GM21786 (cell line): ENCODE data around the gene DSC3.
"Not testable (repeated sequence)": the region's sequence is repeated elsewhere in the genome, so short reads cannot be mapped to it uniquely, and the experiment has no call there.

Experiments used
- ATAC-seq: cut with Tn5 transposase; IDR thresholded peaks from one replicate; pipeline ENCODE4 v1.9.1; 2021; ENCODE audit not compliant: unreplicated experiment

Gene DSC3

GRCh38 chr18:31041271-31042083, 1.1 kb downstream of the DSC3 start:
- ATAC-seq = no peak

DNA sequence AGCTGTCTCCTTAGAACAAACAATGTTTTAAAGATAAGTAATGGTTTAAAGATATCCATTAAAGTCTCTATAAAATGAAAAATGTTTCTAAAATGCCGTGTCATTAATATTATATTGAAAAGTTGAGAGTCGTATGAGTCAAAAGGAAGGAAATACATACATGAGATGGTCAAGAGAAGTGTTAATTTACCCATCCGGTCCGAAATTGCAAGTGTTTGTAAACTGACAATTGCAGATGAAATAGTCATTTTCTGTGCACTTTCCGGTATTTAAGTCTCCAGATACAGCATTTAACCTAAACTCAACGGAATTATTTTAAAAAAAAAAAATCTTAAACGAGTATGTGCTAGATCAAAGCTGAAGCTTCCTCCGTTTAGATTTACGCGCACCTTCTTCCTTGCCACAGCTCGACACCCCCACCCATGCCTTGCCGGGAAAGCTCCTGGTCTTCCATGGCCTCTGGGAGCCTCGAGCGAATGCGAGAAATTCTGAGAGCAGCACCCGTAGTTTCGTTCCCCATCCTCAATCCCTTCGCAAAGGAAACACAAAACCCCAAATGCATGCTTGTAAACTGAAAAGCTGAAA, 1.8 kb downstream of the DSC3 start:
- ATAC-seq = no peak

- no peak for ATAC-seq
Observed at GRCh38 chr18:31039426-31039825, 3.1 kb downstream of the DSC3 start.

DNA sequence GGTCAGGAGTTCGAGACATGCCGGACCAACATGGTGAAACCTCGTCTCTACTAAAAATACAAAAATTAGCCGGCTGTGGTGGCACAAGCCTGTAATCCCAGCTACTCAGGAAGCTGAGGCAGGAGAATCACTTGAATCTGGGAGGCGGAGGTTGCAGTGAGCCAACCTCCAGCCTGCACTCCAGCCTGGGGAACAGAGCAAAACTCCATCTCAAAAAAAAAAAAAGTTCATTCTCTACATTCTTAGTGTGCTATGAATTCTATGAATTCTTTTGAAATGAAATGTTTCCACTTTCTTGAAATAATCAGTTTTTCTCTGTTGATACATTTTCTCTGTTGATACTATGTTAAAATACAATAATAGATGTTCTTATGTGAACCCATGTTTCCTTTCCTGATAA, 4.9 kb downstream of the DSC3 start:
- ATAC-seq = not testable (repeated sequence)

- ATAC-seq = no peak
Observed at GRCh38 chr18:31034541-31034940, 8.0 kb downstream of the DSC3 start.

DNA sequence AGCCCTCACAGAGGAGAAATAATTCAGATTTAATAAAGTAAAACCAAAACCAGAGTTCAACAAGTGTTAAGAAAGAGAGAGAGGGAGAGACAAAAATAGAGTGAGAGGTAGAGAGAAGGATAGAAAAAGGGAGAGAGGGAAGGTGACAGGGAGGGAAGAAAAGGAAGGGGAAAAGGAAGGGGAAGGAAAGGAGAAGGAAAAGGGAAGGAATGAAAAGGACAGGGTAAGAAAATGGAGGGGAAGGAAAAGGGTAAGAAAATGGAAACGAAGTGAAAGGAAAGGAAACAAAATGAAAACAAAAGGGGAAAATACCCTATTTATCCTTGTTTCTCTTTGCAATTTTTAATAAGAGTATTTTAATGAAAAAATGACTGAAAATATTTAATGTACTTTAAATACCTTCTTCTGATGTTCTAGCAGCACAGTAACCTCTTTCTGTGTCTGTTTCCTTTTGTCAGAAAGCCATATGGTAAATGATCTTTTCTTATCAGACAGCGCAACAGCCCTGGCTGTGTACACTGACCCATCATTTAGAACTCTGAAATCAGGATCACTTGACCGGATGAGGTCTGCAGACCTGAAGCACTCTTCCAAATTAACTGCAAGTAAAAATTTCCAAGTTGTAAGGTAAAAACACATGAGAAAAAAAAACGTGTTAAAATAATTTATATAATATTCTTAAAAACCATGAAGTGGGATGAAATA, 11.8 kb downstream of the DSC3 start:
- ATAC-seq = no peak

GRCh38 chr18:31015715-31016434, 26.7 kb downstream of the DSC3 start:
- ATAC-seq = no peak

DNA sequence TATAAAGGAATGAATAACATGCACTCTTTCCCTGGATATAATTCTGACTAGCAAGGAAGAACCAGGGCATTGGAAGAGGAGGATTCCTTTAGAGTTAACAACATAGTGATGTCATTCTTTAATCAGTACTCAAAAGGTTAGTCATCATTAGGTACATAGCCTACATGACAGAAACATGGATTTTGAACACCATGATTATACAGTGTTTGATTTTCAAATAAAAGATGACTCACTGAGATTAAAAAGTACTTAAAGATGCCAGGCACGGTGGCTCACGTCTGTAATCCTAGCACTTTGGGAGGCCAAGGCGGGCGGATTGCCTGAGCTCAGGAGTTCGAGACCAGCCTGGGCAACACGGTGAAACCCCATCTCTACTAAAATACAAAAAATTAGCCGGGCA, 31.1 kb downstream of the DSC3 start:
- not testable (repeated sequence) for ATAC-seq

DNA sequence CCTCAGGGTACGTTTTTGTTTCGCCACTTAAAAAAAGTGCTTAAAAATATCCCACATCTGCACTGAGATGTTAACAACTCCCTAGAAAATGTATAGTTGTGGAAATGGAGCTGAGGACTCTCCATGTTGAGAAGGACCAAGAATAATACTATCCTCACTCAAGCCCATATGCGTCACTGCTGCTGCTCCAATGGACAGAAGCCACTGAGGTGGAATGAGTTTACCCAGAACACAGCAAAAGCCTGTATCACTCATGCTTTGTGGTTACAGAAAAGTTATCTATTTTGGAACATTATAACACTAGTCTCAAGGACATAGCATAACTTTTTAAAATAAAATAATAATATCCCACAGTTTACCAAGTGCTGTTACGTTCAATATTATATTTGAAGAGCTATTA, 31.9 kb downstream of the DSC3 start:
- no peak for ATAC-seq

DNA sequence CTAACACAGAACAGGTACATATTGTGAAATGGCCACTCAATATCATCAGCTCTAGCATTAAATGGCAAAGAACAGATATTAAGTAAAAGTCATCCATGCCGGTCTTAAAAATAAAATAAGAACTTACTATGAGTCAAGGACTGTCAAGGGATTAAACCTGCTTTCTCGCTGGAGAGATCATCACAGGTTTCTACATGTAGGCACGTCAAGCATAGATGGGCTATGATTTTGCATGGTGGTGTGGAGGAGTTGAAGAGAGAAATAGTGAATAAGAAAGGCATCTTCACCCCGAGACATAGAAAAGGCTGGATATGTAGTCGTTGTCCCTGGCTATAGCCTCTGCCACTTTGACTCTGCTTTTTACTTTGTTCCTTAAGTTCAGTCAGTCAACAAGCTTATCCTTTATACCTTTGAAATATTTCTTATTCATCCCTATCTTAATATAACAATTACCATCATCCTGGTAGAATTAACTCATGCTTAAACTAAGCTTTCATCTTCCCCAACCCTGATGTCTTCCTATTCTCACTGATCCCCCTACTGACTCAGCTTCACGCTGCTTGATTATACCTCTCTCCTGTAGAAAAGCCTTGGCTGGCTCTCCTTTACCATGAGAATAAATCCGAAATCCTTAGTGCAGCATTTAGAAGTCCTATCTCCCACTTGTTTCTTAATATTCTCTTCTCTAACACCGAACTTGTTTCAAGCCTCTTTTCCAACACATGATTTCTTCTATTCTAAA, 42.5 kb downstream of the DSC3 start:
- ATAC-seq = no peak

GRCh38 chr18:30999186-30999585, 43.4 kb downstream of the DSC3 start:
- ATAC-seq = no peak

- ATAC-seq = no peak
Observed at GRCh38 chr18:30997223-30997622, 45.3 kb downstream of the DSC3 start.

GRCh38 chr18:30992231-30992630, 50.3 kb downstream of the DSC3 start:
- ATAC-seq = no peak

GRCh38 chr18:30991397-30991796, 51.1 kb downstream of the DSC3 start:
- ATAC-seq = no peak

DNA sequence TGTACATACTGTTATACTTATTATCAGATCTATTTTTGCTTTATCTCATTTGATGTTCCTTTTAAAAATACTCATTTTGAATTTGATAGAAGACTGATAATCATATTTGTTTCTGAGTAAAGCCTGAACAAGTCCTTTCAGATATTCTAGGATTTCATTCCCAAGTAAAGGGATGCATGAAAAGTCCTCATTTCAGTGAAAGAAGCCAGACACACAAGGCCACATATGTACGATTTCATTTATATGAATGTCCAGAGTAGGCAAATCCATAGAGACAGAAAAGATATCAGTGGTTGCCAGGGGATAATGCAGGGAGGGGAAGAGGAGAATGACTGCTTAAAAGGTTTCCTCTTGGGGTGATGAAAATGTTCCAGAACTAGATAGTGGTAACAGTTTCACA, 53.4 kb downstream of the DSC3 start:
- no peak for ATAC-seq

DNA sequence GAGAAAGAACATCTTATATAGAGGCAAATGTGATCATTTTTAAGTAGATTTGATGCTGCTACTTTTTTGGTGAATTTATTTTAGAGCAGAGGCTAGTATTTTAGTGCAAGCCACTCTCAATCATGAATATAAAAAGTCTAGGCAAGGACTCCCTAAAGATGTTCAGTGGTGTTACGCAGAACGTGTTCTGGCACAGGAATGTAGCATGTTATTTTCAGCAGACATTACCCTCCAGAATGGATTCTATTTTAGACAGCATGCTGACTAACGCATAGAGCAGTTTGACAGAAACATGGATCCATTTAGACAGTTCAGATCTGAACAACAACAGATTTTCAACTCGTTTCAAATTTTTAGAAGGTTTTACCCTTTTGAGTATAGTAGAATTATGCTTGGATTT, 54.1 kb downstream of the DSC3 start:
- no peak for ATAC-seq

- no peak for ATAC-seq
Observed at GRCh38 chr18:30987467-30988241, 54.9 kb downstream of the DSC3 start.

- ATAC-seq = no peak
Observed at GRCh38 chr18:30985753-30986152, 56.8 kb downstream of the DSC3 start.

DNA sequence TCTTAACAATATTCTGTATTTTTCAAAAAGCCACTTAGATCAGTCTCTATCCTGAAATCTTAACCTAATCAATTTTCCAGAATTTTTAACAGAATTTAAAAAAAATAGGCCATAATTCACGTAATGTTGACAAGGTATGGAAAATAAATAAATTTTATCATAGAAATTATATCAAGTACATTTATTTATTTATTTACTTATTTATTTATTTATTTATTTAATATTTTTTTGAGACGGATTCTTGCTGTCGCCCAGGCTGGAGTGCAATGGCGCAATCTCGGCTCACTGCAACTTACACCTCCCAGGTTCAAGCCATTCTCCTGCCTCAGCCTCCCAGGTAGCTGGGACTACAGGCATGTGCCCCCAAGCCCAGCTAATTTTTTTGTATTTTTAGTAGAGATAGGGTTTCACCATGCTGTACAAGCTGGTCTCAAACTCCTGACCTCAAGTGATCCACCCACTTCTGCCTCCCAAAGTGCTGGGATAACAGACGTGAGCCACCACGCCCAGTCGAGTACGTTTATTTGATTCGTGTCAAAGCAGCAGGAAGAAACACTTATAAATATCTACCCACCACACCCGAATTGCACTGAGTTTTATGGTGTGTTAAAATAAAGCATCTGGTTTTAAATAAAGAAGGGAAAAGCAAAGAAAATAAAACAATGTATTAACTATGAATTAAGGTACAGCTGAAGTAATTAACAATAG, 60.1 kb downstream of the DSC3 start:
- ATAC-seq = no peak
